ENCODE results near the gene PDXP.

PDXP gene

DNA sequence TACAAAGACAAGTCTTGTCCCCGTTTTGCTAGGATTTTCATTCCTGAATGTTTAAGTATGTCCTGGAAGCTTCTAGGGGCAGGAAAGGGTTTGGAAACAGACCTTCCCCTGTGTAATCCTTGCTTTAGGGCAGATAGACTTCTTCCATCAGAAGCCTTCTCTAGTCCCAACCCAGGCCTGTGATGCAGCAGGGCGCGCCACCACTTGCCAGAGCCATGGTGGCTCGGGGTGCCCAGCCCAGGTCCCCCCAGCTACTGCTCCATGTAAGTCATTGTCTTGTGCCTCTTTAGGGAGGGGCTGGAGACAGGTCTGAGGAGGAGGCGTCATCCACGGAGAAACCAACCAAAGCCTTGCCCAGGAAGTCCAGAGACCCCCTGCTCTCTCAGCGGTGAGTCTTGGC lies 31.9 kb downstream of the PDXP start:
- TF ChIP-seq FOXP2 (optimal IDR thresholded peaks at IDR 0.05; ENCODE audit: borderline replicate concordance, extremely low read depth, extremely low read length, insufficient read depth) (no peak), TAF1 (IDR thresholded peaks at IDR 0.05; ENCODE audit: borderline replicate concordance, insufficient read depth, low read length) (no peak), SIN3A (IDR thresholded peaks at IDR 0.05; ENCODE audit: borderline replicate concordance, insufficient read depth, low read length) (no peak)
- TF ChIP-seq, protein P1, sequence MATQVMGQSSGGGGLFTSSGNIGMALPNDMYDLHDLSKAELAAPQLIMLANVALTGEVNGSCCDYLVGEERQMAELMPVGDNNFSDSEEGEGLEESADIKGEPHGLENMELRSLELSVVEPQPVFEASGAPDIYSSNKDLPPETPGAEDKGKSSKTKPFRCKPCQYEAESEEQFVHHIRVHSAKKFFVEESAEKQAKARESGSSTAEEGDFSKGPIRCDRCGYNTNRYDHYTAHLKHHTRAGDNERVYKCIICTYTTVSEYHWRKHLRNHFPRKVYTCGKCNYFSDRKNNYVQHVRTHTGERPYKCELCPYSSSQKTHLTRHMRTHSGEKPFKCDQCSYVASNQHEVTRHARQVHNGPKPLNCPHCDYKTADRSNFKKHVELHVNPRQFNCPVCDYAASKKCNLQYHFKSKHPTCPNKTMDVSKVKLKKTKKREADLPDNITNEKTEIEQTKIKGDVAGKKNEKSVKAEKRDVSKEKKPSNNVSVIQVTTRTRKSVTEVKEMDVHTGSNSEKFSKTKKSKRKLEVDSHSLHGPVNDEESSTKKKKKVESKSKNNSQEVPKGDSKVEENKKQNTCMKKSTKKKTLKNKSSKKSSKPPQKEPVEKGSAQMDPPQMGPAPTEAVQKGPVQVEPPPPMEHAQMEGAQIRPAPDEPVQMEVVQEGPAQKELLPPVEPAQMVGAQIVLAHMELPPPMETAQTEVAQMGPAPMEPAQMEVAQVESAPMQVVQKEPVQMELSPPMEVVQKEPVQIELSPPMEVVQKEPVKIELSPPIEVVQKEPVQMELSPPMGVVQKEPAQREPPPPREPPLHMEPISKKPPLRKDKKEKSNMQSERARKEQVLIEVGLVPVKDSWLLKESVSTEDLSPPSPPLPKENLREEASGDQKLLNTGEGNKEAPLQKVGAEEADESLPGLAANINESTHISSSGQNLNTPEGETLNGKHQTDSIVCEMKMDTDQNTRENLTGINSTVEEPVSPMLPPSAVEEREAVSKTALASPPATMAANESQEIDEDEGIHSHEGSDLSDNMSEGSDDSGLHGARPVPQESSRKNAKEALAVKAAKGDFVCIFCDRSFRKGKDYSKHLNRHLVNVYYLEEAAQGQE (IDR thresholded peaks at IDR 0.05; ENCODE audit: insufficient read depth in 1 of 2, low read depth in 2 of 2, low read length in 2 of 2), result no peak

DNA sequence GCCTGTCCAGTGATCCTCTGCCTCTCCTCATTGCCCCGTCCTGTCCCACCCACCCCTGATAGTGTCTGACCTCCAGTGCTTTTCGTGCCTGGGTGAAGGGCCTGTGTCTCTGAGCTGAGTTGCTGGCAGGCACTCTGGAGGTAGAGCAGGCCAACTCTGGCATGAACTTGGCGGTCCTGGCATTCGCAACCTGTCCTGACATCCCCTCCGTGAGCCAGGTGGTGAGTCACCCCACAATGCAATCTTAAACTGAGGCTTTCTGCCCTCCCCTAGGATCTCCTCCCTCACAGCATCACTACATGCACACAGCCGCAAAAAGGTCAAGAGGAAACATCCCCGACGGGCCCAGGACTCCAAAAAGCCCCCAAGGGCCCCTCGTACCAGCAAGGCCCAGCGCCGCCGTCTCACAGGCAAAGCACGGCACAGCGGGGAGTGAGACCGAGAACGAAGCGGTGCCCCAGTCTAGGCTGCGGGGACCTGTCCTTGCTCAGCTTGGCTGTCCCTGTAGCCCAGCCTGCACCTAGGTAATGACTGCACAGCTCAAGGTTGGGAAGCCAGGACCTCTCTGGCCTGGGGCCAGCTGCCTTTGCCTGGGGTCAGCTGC lies 32.5 kb downstream of the PDXP start:
- no peak for TF ChIP-seq POLR2AphosphoS5 (IDR thresholded peaks at IDR 0.05; ENCODE audit: low read depth, low read length)
- TF ChIP-seq FOXP2 (optimal IDR thresholded peaks at IDR 0.05; ENCODE audit: borderline replicate concordance, extremely low read depth, extremely low read length, insufficient read depth), result no peak
- TF ChIP-seq TAF1 (IDR thresholded peaks at IDR 0.05; ENCODE audit: borderline replicate concordance, insufficient read depth, low read length), result no peak
- no peak for TF ChIP-seq SIN3A (IDR thresholded peaks at IDR 0.05; ENCODE audit: borderline replicate concordance, insufficient read depth, low read length)
- TF ChIP-seq, protein P1 (IDR thresholded peaks at IDR 0.05; ENCODE audit: insufficient read depth in 1 of 2, low read depth in 2 of 2, low read length in 2 of 2), result no peak

DNA sequence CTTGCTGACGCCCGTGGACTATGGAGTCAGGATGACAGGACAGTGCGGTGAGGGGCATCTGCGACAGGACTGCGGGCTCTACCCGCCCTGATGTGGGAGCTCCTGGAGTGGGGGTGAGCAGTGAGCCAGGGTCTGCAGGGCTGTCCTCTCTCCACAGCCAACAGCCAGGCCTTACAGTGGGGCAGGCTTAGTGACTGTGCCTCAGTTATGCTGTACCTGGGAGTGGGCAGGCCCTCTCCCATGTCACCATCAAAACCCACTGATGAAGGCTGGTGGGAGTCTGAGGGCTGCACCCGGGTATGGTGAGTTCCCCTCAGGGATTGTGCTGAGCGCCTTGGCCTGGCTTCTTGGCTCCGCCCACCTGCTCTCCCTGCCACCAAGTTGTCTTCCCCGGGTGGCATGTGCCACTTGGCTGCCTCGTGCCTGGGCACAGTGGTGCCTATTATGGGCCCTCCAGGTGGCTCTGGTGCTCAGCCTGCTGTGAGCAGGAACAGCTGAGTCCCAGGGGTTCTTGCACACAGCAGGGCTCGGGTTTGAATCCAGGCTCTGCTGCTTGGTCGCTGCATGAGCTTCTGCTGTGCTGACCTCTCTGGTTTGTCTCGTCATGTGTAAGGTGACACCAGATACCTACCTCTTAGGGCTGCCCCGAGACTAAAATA lies 34.2 kb downstream of the PDXP start:
- TF ChIP-seq SIN3A (IDR thresholded peaks at IDR 0.05; ENCODE audit: borderline replicate concordance, insufficient read depth, low read length), result no peak
- no peak for TF ChIP-seq POLR2AphosphoS5 (IDR thresholded peaks at IDR 0.05; ENCODE audit: low read depth, low read length)
- TF ChIP-seq FOXP2 (optimal IDR thresholded peaks at IDR 0.05; ENCODE audit: borderline replicate concordance, extremely low read depth, extremely low read length, insufficient read depth), result no peak
- TF ChIP-seq TAF1 (IDR thresholded peaks at IDR 0.05; ENCODE audit: borderline replicate concordance, insufficient read depth, low read length), result no peak
- TF ChIP-seq, protein P1 (IDR thresholded peaks at IDR 0.05; ENCODE audit: insufficient read depth in 1 of 2, low read depth in 2 of 2, low read length in 2 of 2), result no peak

DNA sequence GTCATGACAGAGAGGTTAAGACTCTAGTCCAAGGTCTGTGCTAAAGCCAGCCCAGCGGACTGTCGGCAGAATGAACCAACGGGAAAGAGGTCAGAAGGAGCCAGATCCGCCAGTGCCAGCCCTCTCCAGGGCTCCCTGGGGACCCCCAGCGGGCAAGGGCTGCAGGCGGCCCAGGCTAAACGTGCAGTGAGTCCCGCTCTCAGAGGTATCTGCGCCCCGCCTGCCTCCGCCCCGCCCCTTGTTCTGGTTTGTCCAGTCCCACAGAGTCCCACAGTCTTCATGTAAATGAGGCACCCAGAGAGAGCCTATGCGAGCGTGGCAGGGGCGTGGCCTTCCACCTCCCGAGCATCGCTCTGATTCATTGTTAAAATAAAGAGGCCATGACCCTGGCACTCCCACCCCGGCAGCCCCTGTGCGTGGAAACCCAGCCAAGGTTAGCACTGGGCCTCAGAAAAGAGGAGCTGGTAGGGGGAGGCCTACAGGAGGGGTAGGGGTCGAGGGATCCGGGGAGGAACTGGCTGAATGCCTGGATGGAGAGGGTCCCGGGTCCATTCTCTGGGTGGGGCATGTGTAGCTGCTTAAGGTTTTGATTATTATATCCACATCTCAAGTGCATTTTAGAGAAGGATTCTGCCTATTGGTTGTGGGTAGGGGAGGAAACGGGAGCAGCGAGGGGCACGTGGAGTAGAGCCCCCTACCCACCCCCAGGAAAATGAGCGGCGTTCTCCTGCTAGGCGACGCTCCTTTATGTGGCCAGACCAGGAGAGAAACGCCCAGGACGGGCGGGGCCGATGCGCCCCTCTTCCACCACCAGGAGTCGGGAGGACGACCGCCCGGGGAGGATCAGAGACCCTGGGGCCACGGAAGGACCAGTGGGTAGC lies 38.4 kb downstream of the PDXP start, which contains the start of gene TRIOBP:
TRIOBP (plus strand) TSS at position 392 of the 881 bp plus-strand sequence. CDS start 4,318 bp downstream, outside the sequence.
- TF ChIP-seq, protein P1 (IDR thresholded peaks at IDR 0.05; ENCODE audit: insufficient read depth in 1 of 2, low read depth in 2 of 2, low read length in 2 of 2), result no peak
- no peak for TF ChIP-seq TAF1 (IDR thresholded peaks at IDR 0.05; ENCODE audit: borderline replicate concordance, insufficient read depth, low read length)
- peak; percentile 70; the same call in 1 of the 2 replicates for TF ChIP-seq POLR2AphosphoS5 (IDR thresholded peaks at IDR 0.05; ENCODE audit: low read depth, low read length)
- TF ChIP-seq FOXP2 (optimal IDR thresholded peaks at IDR 0.05; ENCODE audit: borderline replicate concordance, extremely low read depth, extremely low read length, insufficient read depth), result peak; percentile 77
- no peak; the same call in 1 of the 2 replicates for TF ChIP-seq SIN3A (IDR thresholded peaks at IDR 0.05; ENCODE audit: borderline replicate concordance, insufficient read depth, low read length)

Data from PFSK-1 (cell line).